ENCODE results near the gene MCM10.

Gene MCM10

DNA sequence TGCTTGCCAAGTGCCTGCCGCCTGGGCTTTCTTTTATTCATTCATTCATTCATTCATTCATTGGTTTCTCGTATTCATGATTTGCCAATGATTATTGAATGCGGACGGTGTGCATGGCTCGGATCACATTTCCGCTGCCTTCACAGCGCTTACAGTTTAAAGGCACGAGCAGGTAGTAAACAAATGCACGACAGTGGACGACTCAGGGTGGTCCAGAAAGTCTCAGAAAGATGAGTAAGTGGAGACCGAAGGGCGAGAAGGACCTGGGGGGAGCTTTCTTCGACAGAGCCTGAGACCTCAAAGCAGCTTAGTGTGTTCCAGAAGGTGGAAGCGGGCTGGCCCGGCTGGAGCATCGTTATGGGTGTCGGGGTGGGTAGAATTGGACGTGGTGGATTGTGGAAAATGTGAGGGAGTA, 506 bp downstream of the MCM10 start:
- peak; percentile 9 for DNase-seq
- Histone ChIP-seq H3K4me1 (no peaks in the 10 kb centered on the region), H3K9me3 (no peaks in the 10 kb centered on the region), H3K27me3 (no peaks in the 10 kb centered on the region), H3K36me3 (peaks cover 6% of the 10 kb centered on the region), H3K4me3 (ENCODE audit: low read depth, low read length) (peak overlapping the region; percentile 90)
- TF ChIP-seq, protein P1, sequence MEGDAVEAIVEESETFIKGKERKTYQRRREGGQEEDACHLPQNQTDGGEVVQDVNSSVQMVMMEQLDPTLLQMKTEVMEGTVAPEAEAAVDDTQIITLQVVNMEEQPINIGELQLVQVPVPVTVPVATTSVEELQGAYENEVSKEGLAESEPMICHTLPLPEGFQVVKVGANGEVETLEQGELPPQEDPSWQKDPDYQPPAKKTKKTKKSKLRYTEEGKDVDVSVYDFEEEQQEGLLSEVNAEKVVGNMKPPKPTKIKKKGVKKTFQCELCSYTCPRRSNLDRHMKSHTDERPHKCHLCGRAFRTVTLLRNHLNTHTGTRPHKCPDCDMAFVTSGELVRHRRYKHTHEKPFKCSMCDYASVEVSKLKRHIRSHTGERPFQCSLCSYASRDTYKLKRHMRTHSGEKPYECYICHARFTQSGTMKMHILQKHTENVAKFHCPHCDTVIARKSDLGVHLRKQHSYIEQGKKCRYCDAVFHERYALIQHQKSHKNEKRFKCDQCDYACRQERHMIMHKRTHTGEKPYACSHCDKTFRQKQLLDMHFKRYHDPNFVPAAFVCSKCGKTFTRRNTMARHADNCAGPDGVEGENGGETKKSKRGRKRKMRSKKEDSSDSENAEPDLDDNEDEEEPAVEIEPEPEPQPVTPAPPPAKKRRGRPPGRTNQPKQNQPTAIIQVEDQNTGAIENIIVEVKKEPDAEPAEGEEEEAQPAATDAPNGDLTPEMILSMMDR (IDR thresholded peaks at IDR 0.05; ENCODE audit: low read depth, low read length) = no peak

- no peak overlapping the region for H3K4me3 ChIP-seq (ENCODE audit: low read depth, low read length)
- H3K4me1 ChIP-seq = no peaks in the 10 kb centered on the region
- H3K27me3 ChIP-seq = no peaks in the 10 kb centered on the region
- H3K9me3 ChIP-seq = no peaks in the 10 kb centered on the region
- TF ChIP-seq, protein P1 (IDR thresholded peaks at IDR 0.05; ENCODE audit: low read depth, low read length) = no peak
- H3K36me3 ChIP-seq = peaks cover 14% of the 10 kb centered on the region
- DNase-seq = no peak
These were observed 2.5 kb downstream of the MCM10 start for GRCh38 chr10:13163859-13164258.

DNA sequence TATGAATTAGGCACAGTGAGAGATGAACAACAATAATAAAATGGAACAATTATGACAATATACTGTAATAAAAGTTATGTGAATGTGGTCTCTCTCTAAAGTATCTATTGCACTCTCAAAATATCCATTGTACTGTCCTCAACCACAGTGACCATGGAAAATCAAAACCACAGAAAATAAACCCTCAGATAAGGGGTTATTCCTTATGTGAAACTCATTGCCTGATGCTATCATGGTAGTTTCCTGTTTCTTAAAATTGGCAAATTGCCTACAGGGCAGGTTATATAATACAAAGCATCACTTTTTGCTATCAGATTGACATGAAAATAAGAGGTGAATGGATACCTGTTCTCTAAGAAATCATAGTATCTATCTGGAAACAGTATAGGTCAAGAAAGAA, 3.8 kb downstream of the MCM10 start:
- H3K27me3 ChIP-seq = no peaks in the 10 kb centered on the region
- H3K4me1 ChIP-seq = no peaks in the 10 kb centered on the region
- DNase-seq = no peak
- H3K9me3 ChIP-seq = no peaks in the 10 kb centered on the region
- no peak overlapping the region for H3K4me3 ChIP-seq (ENCODE audit: low read depth, low read length)
- TF ChIP-seq, protein P1 (IDR thresholded peaks at IDR 0.05; ENCODE audit: low read depth, low read length) = no peak
- peaks cover 15% of the 10 kb centered on the region for H3K36me3 ChIP-seq

- H3K4me1 ChIP-seq = no peaks in the 10 kb centered on the region
- DNase-seq = no peak
- no peaks in the 10 kb centered on the region for H3K9me3 ChIP-seq
- no peak overlapping the region for H3K4me3 ChIP-seq (ENCODE audit: low read depth, low read length)
- peaks cover 29% of the 10 kb centered on the region for H3K36me3 ChIP-seq
- TF ChIP-seq, protein P1 (IDR thresholded peaks at IDR 0.05; ENCODE audit: low read depth, low read length) = no peak
- no peaks in the 10 kb centered on the region for H3K27me3 ChIP-seq
These were observed 6.2 kb downstream of the MCM10 start for GRCh38 chr10:13167568-13167967.

GRCh38 chr10:13168781-13169180, 7.4 kb downstream of the MCM10 start:
- Histone ChIP-seq H3K36me3 (peaks cover 39% of the 10 kb centered on the region), H3K9me3 (no peaks in the 10 kb centered on the region), H3K4me3 (ENCODE audit: low read depth, low read length) (no peak overlapping the region), H3K27me3 (no peaks in the 10 kb centered on the region), H3K4me1 (no peaks in the 10 kb centered on the region)
- no peak for DNase-seq
- TF ChIP-seq, protein P1 (IDR thresholded peaks at IDR 0.05; ENCODE audit: low read depth, low read length) = no peak

GRCh38 chr10:13173616-13174015, 12.3 kb downstream of the MCM10 start:
- no peaks in the 10 kb centered on the region for H3K9me3 ChIP-seq
- TF ChIP-seq, protein P1 (IDR thresholded peaks at IDR 0.05; ENCODE audit: low read depth, low read length) = no peak
- no peaks in the 10 kb centered on the region for H3K4me1 ChIP-seq
- no peak overlapping the region for H3K4me3 ChIP-seq (ENCODE audit: low read depth, low read length)
- H3K27me3 ChIP-seq = no peaks in the 10 kb centered on the region
- peaks cover 65% of the 10 kb centered on the region for H3K36me3 ChIP-seq
- DNase-seq = no peak
